Stimulated activated CD4-positive, alpha-beta T cell treated with anti-CD3 and anti-CD28 coated beads, Interleukin-2, amount 100 ng/mL, for 24 hours (primary cell): ENCODE data around the gene RAD9A.
A peak's percentile ranks its signal among the peaks of the same experiment; 100 is the strongest.

Source experiments
- DNase-seq, 2 donors: peaks; one replicate each; pipeline ENCODE4 v3.0.0-alpha.2; 2020

Gene RAD9A

GRCh38 chr11:67441098-67441563, 49.3 kb downstream of the RAD9A start:
- peak in 1 of 2 donors; percentile 36 for DNase-seq

GRCh38 chr11:67441731-67442351, 50.1 kb downstream of the RAD9A start:
- DNase-seq, result peak in 1 of 2 donors; percentile 15

DNA sequence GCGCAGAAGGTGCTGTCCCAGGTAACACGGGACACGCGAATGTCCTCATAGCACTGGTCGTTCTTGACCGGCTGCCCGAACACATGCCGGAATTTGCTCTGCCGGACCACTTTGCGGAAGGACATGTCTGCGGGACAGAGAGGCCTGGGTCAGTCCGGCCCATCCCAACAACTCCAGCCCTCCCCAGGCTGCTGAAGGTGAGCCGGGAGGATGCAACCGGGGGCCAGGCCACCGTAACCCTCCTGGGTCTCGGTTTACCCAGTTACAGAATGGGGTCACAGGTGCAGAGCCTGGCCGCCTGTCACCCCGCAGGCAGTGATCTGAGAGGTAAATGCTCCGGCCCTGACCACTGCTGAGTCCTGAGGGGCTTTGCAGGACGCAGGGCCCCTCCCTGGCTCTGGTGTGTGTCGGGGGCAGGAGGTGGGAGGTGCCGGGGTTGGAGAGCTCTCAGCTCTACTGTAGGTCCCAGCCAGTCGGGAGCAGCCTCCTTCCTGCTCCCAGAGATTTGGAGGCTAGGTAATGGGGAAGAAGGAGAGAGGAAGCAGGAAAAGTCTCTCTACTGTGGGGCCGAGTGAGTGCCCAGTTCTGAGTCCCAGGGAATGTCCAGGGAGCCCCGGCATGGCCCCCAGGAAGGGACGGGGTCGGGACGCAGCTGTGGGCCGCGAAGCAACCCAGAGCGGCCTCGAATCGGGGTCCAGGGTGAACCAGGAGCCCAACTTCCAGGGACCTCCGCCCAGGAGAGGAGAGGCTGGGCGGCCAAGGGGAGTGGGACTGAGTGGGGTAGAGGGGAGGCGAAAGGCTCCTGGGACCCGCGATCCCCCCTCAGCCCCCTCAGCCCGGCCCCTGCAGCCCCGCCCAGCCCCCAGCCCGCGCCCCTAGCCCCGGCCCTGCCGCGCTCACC, 51.0 kb downstream of the RAD9A start:
- DNase-seq, result peak in 1 of 2 donors; percentile 18

- DNase-seq, result no peak
These were observed 53.7 kb downstream of the RAD9A start for GRCh38 chr11:67445515-67445914.
